ENCODE data around the gene AXDND1. TPM values are rescaled to one million over a fixed set of nuclear protein-coding genes. Genes with fewer than 3 reads are reported as not detected.
A peak's percentile ranks its signal among the peaks of the same experiment; 100 is the strongest.
"Not testable (repeated sequence)": the region's sequence is repeated elsewhere in the genome, so short reads cannot be mapped to it uniquely, and the experiment has no call there.

The AXDND1 gene
- polyA plus RNA-seq, 1 donor (not counting 4 experiments of a cell fraction or from before 2014, with no cell fraction given): 0.04 TPM

DNA sequence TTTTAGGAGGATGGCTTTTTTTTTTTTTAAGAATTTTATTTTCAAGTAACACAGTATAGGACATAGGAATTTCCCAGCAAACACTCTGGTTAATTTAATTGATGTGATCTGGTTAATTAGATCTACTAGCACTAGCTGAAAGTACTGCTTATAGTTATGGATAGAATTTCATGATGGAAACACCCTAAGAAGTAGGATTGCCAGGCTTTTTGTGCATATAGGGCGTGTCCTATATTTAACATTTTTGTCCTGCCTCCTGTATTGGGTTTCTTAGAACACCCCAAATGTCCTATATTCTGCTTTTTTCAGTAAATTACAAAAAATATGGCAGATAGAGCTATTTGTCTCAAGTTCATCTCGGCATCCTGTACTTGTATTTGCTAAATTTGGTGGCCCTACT, 13.5 kb upstream of the AXDND1 start:
- no peak overlapping the region for H2AFZ ChIP-seq (ENCODE audit: control insufficient read depth, low read length)
- no peak overlapping the region for H3K9ac ChIP-seq (ENCODE audit: control insufficient read depth, extremely low read depth, insufficient read depth, low read length)
- no peak for DNase-seq (ENCODE audit: low read depth, low spot score)
- no peaks in the 10 kb centered on the region for H3K4me1 ChIP-seq (ENCODE audit: control insufficient read depth, extremely low read depth, insufficient read depth, low read length)
- no peaks in the 10 kb centered on the region for H3K9me1 ChIP-seq (ENCODE audit: control insufficient read depth, extremely low read depth, insufficient read depth, low read length)
- H3K79me2 ChIP-seq (ENCODE audit: control insufficient read depth, insufficient read depth, low read length): no peaks in the 10 kb centered on the region
- H3K27me3 ChIP-seq (ENCODE audit: control insufficient read depth, extremely low read depth, insufficient read depth, low read length): no peaks in the 10 kb centered on the region
- no peak overlapping the region for H3K27ac ChIP-seq (ENCODE audit: control insufficient read depth, insufficient read depth, low read length)
- FAIRE-seq: no peak
- H3K9me3 ChIP-seq (ENCODE audit: control insufficient read depth, low read depth, low read length): no peaks in the 10 kb centered on the region
- dilution Hi-C loops (cut with MboI; ENCODE audit: extremely low pct_ligation_motif_present, low sequenced_read_pairs): no loop called here
- no peaks in the 10 kb centered on the region for H4K20me1 ChIP-seq (ENCODE audit: control insufficient read depth, extremely low read depth, insufficient read depth, low read length)
- no peak overlapping the region for H3K4me3 ChIP-seq (ENCODE audit: control insufficient read depth in 2 of 3, extremely low read depth in 1 of 3, insufficient read depth in 2 of 3, low read depth in 1 of 3, low read length in 3 of 3)
- H3K36me3 ChIP-seq (ENCODE audit: control insufficient read depth in 2 of 2, extremely low read depth in 1 of 2, insufficient read depth in 2 of 2, low read length in 2 of 2): peaks cover 6 to 11% of the 10 kb centered on the region in 2 experiments
- no peak for TF ChIP-seq EZH2 (IDR thresholded peaks at IDR 0.05; ENCODE audit: low read length)
- TF ChIP-seq, protein P1, sequence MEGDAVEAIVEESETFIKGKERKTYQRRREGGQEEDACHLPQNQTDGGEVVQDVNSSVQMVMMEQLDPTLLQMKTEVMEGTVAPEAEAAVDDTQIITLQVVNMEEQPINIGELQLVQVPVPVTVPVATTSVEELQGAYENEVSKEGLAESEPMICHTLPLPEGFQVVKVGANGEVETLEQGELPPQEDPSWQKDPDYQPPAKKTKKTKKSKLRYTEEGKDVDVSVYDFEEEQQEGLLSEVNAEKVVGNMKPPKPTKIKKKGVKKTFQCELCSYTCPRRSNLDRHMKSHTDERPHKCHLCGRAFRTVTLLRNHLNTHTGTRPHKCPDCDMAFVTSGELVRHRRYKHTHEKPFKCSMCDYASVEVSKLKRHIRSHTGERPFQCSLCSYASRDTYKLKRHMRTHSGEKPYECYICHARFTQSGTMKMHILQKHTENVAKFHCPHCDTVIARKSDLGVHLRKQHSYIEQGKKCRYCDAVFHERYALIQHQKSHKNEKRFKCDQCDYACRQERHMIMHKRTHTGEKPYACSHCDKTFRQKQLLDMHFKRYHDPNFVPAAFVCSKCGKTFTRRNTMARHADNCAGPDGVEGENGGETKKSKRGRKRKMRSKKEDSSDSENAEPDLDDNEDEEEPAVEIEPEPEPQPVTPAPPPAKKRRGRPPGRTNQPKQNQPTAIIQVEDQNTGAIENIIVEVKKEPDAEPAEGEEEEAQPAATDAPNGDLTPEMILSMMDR (optimal IDR thresholded peaks at IDR 0.05 in 1 of 3, IDR thresholded peaks at IDR 0.05 in 1 of 3, conservative IDR thresholded peaks at IDR 0.05 in 1 of 3; ENCODE audit: extremely low read depth in 1 of 3, insufficient read depth in 2 of 3, low read length in 3 of 3): no peak
- no peak overlapping the region for H3K4me2 ChIP-seq (ENCODE audit: control insufficient read depth, extremely low read depth, insufficient read depth, low read depth, low read length)

DNA sequence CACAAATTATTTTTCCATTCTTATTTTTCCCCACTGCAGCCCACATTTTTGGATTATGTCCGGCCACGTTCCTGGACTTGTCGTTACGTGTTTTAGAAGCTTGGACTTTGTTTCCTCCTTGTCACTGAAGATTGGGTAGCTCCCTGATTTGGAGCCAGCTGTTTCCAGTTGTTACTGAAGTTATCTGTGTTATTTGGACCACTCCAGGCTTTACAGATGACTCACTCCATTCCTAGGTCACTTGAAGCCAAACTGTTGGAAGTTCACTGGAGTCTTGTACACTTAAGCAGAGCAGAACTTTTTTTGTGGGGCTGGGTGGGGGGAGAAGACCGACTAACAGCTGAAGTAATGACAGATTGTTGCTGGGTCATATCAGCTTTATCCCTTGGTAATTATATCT, 12.2 kb upstream of the AXDND1 start:
- Histone ChIP-seq H3K27ac (ENCODE audit: control insufficient read depth, insufficient read depth, low read length) (no peak overlapping the region), H3K27me3 (ENCODE audit: control insufficient read depth, extremely low read depth, insufficient read depth, low read length) (no peaks in the 10 kb centered on the region), H3K9ac (ENCODE audit: control insufficient read depth, extremely low read depth, insufficient read depth, low read length) (no peak overlapping the region), H3K4me3 (ENCODE audit: control insufficient read depth in 2 of 3, extremely low read depth in 1 of 3, insufficient read depth in 2 of 3, low read depth in 1 of 3, low read length in 3 of 3) (no peak overlapping the region), H4K20me1 (ENCODE audit: control insufficient read depth, extremely low read depth, insufficient read depth, low read length) (no peaks in the 10 kb centered on the region), H3K4me1 (ENCODE audit: control insufficient read depth, extremely low read depth, insufficient read depth, low read length) (no peaks in the 10 kb centered on the region), H2AFZ (ENCODE audit: control insufficient read depth, low read length) (no peak overlapping the region), H3K4me2 (ENCODE audit: control insufficient read depth, extremely low read depth, insufficient read depth, low read depth, low read length) (no peak overlapping the region), H3K9me3 (ENCODE audit: control insufficient read depth, low read depth, low read length) (no peaks in the 10 kb centered on the region), H3K36me3 (ENCODE audit: control insufficient read depth in 2 of 2, extremely low read depth in 1 of 2, insufficient read depth in 2 of 2, low read length in 2 of 2) (peaks cover 4 to 6% of the 10 kb centered on the region in 2 experiments), H3K79me2 (ENCODE audit: control insufficient read depth, insufficient read depth, low read length) (no peaks in the 10 kb centered on the region), H3K9me1 (ENCODE audit: control insufficient read depth, extremely low read depth, insufficient read depth, low read length) (no peaks in the 10 kb centered on the region)
- FAIRE-seq (no peak), DNase-seq (ENCODE audit: low read depth, low spot score) (peak; percentile 9)
- dilution Hi-C loops (cut with MboI; ENCODE audit: extremely low pct_ligation_motif_present, low sequenced_read_pairs): no loop called here
- TF ChIP-seq, protein P1 (optimal IDR thresholded peaks at IDR 0.05 in 1 of 3, IDR thresholded peaks at IDR 0.05 in 1 of 3, conservative IDR thresholded peaks at IDR 0.05 in 1 of 3; ENCODE audit: extremely low read depth in 1 of 3, insufficient read depth in 2 of 3, low read length in 3 of 3): no peak
- TF ChIP-seq EZH2 (IDR thresholded peaks at IDR 0.05; ENCODE audit: low read length): no peak

DNA sequence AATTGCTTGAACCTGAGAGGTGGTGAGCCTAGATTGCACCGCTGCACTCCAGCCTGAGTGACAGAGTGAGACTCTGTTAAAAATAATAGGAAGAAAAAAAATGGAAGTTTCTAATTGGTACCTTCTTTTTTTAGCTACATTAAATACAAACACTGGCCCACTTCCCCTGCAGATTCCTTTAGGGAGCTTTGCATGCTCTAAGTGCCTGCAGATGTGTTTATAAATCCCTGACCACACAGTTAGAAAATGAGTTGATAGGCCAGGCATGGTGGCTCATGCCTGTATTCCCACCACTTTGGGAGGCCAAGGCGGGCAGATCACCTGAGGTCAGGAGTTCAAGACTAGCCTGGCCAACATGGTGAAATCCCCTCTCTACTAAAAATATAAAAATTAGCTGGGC, 4.1 kb upstream of the AXDND1 start:
- dilution Hi-C loops (cut with MboI; ENCODE audit: extremely low pct_ligation_motif_present, low sequenced_read_pairs); H3K27me3 ChIP-seq (ENCODE audit: control insufficient read depth, extremely low read depth, insufficient read depth, low read length); H3K4me1 ChIP-seq (ENCODE audit: control insufficient read depth, extremely low read depth, insufficient read depth, low read length); H3K27ac ChIP-seq (ENCODE audit: control insufficient read depth, insufficient read depth, low read length); H3K9me3 ChIP-seq (ENCODE audit: control insufficient read depth, low read depth, low read length); H3K9me1 ChIP-seq (ENCODE audit: control insufficient read depth, extremely low read depth, insufficient read depth, low read length); H2AFZ ChIP-seq (ENCODE audit: control insufficient read depth, low read length); H4K20me1 ChIP-seq (ENCODE audit: control insufficient read depth, extremely low read depth, insufficient read depth, low read length); H3K4me2 ChIP-seq (ENCODE audit: control insufficient read depth, extremely low read depth, insufficient read depth, low read depth, low read length); DNase-seq (ENCODE audit: low read depth, low spot score); H3K79me2 ChIP-seq (ENCODE audit: control insufficient read depth, insufficient read depth, low read length); H3K36me3 ChIP-seq (ENCODE audit: control insufficient read depth in 2 of 2, extremely low read depth in 1 of 2, insufficient read depth in 2 of 2, low read length in 2 of 2); FAIRE-seq; H3K9ac ChIP-seq (ENCODE audit: control insufficient read depth, extremely low read depth, insufficient read depth, low read length); H3K4me3 ChIP-seq (ENCODE audit: control insufficient read depth in 2 of 3, extremely low read depth in 1 of 3, insufficient read depth in 2 of 3, low read depth in 1 of 3, low read length in 3 of 3): not testable (repeated sequence)

Measured in keratinocyte (primary cell).